Measurements from ENCODE around the gene APOL1. TPM values are rescaled to one million over a fixed set of nuclear protein-coding genes. Genes with fewer than 3 reads are reported as not detected.
"Not testable (repeated sequence)": the region's sequence is repeated elsewhere in the genome, so short reads cannot be mapped to it uniquely, and the experiment has no call there.

APOL1 gene
- total RNA-seq, 4 donors from 2014 or later: 0.46 to 4.1 (median 2.0) TPM

DNA sequence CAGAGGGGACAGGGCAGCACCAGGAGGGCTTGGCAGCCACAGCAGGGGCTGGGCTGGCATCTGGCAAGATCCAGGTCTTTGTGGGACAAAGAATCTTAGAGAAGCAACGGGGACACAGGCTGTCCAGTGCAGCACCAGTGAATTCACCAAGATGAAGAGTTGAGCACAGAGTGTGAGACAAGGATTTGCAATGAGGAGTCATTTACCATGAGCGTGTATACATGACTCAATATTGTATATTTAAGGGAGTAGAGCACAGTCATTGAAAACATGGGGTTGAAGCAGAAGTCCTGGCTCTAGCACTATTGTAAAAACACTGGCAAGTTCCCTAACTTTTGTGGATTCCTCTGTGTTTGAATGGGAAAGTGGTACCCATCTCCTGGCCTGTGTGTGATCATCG is 3.5 kb downstream of the APOL1 start:
- no peak for TF ChIP-seq POLR2A (IDR thresholded peaks at IDR 0.05)
- TF ChIP-seq, protein P1, sequence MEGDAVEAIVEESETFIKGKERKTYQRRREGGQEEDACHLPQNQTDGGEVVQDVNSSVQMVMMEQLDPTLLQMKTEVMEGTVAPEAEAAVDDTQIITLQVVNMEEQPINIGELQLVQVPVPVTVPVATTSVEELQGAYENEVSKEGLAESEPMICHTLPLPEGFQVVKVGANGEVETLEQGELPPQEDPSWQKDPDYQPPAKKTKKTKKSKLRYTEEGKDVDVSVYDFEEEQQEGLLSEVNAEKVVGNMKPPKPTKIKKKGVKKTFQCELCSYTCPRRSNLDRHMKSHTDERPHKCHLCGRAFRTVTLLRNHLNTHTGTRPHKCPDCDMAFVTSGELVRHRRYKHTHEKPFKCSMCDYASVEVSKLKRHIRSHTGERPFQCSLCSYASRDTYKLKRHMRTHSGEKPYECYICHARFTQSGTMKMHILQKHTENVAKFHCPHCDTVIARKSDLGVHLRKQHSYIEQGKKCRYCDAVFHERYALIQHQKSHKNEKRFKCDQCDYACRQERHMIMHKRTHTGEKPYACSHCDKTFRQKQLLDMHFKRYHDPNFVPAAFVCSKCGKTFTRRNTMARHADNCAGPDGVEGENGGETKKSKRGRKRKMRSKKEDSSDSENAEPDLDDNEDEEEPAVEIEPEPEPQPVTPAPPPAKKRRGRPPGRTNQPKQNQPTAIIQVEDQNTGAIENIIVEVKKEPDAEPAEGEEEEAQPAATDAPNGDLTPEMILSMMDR (IDR thresholded peaks at IDR 0.05): no peak
- no peak overlapping the region for H3K4me3 ChIP-seq (ENCODE audit: low read depth, poor library complexity, severe bottlenecking)
- 85 to 89% methylated on average over 3 of the region's 3 CpGs for WGBS, 2 donors
- DNase-seq (ENCODE audit: low spot score in 2 of 2): no peak
- intact Hi-C loops (cut with DNase I; ENCODE audit: low total_unique reads): no loop called here

DNA sequence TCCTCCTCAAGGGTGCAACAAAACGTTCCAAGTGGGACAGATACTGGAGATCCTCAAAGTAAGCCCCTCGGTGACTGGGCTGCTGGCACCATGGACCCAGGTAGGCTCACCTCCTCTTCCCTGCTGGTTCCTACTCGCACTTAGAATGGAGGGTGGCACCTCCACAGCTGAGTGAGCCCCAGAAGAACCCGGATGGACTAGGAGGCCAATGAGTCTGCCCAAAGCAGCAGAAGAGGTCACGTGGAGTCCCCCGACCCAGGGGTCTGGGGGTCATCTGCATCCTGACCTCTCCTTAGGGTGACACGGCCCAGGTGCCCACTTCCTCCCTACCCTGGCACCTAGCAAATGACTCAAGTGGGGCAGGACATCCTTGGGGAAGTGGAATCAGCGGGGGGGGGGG is 4.4 kb downstream of the APOL1 start:
- TF ChIP-seq, protein P1 (IDR thresholded peaks at IDR 0.05): no peak
- TF ChIP-seq POLR2A (IDR thresholded peaks at IDR 0.05): no peak
- DNase-seq (ENCODE audit: low spot score in 2 of 2): no peak
- no peak overlapping the region for H3K4me3 ChIP-seq (ENCODE audit: low read depth, poor library complexity, severe bottlenecking)
- WGBS, 2 donors: 85 to 91% methylated on average over 7 to 8 of the region's 8 CpGs
- intact Hi-C loops (cut with DNase I; ENCODE audit: low total_unique reads): no loop called here

DNA sequence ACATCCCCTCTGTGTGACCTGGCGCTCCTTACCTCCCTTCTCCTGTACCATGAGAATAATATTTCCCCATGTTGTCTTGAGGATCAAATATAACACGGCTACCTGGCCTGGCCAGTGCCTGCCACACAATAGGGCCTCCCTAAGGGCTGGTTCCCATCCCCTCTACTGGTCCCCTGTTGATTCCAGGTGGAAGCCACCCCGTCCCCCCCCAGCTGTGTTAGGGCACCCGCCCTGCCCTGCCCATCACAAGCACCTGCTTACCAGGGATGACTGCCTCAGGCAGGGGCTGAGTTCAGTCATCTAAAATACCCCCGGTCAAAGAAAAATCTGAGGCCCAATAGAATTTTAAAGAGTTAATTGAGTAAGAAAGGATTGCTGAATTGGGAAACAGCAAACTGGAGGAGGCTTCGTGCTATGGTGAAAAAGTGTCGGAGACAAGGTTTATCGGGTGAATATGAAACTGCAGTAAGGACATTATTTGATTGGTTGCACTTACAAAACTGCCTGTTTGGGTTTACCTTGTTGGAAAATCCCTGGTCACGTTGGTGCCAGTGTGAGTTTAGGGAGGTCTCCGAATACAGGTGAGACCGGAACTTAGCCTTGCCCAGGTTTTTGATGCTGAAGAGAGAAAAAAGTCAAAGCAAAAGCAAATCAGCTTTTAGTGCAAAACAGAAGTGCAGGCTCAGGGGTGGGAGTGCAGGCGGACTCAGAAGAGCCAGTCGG is 5.2 kb downstream of the APOL1 start:
- TF ChIP-seq, protein P1 (IDR thresholded peaks at IDR 0.05): no peak
- TF ChIP-seq POLR2A (IDR thresholded peaks at IDR 0.05): no peak
- 85 to 87% methylated on average over 13 of the region's 13 CpGs for whole genome bisulfite sequencing, 2 donors
- no peak overlapping the region for H3K4me3 ChIP-seq (ENCODE audit: low read depth, poor library complexity, severe bottlenecking)
- intact Hi-C loops (cut with DNase I; ENCODE audit: low total_unique reads): no loop called here
- no peak for DNase-seq (ENCODE audit: low spot score in 2 of 2)

DNA sequence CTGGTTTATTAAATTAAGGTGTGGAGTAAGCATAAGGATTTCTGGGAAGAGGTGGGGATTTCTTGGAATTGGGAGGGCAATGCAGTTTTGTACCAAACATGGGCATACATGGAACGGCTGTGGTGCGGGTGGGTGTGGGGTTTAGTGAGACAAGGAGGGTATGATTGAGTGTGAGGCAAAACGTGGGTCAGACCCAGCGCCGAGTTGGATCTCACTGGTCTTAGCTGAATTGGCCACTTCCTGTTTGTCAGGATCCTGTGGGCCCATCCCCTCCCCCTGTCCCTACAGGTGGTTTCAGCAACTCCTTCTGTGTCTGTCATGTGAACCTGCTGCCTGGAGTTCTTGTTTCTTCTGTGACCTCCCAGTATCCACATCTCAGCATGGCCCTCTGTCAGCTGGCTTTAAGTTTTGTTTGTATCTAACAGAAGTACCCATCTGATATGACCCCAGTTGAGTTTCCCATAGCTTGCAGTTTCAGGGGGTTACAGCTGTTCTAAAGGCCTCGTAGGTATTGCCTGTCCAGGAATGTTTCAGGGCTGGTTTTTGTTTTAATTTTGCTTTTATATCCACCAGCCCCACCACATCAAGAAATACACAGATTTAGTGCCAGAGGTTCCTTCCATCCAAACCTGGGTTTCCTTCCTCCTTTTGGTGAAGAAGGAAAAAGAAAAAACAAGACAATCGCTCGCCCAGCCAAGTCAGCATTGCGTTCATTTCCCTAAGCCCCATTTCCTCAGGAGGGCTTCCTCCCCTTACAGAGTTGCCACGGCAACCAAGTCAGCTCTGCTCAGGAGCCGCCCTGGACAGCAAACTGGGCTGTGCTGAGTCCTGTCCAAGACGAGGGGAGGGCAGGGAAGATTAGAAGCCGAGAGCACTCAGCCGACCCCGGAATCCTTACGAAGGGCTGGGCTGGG is 6.0 kb downstream of the APOL1 start:
- intact Hi-C loops (cut with DNase I; ENCODE audit: low total_unique reads): no loop called here
- TF ChIP-seq, protein P1 (IDR thresholded peaks at IDR 0.05): no peak
- TF ChIP-seq POLR2A (IDR thresholded peaks at IDR 0.05): no peak
- 59 to 66% methylated on average over 16 of the region's 16 CpGs for WGBS, 2 donors
- H3K4me3 ChIP-seq (ENCODE audit: low read depth, poor library complexity, severe bottlenecking): no peak overlapping the region
- DNase-seq (ENCODE audit: low spot score in 2 of 2): no peak

DNA sequence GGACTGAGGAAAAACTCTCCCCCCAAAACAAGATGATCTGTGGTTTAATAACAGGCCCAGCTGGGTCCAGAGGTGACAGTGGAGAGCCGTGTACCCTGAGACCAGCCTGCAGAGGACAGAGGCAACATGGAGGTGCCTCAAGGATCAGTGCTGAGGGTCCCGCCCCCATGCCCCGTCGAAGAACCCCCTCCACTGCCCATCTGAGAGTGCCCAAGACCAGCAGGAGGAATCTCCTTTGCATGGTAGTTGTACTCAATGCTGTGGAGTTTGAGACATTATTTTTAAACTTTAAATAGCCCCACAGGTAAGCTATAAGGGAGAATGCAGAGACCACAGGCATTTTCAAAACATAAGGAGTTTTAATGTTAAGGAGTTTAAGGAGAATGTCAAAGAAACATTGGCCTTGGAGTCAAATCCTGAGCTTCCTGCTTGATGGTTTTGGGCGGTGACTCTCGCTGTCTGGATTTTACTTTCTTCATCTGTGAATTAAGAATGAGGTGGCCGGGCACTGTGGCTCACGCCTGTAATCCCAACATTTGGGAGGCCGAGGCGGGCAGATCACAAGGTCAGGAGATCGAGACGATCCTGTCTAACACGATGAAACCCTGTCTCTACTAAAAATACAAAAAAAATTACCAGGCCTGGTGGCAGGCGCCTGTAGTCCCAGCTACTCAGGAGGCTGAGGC is 6.8 kb downstream of the APOL1 start:
- no peak overlapping the region for H3K4me3 ChIP-seq (ENCODE audit: low read depth, poor library complexity, severe bottlenecking)
- DNase-seq (ENCODE audit: low spot score in 2 of 2): no peak

DNA sequence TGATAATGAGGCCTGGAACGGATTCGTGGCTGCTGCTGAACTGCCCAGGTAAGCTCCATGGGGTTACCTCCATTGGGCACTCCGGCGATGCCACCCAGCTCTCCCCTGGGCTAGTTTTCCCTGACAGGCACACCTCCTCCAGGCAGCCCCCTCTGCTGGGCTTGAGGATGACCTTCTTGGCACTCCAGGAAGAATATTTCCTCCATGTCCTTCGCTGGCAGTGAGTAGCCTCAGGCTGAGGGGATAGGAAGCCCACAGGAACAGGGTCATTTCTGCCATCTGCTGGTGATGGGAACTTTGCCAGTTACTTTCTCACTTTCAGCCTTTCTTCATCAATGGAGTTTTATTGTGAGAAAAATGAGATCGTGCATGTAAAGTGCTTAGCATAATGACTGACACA is 8.7 kb downstream of the APOL1 start:
- WGBS, 2 donors: 80 to 84% methylated on average over 6 of the region's 6 CpGs
- intact Hi-C loops (cut with DNase I; ENCODE audit: low total_unique reads); DNase-seq (ENCODE audit: low spot score in 2 of 2); H3K4me3 ChIP-seq (ENCODE audit: low read depth, poor library complexity, severe bottlenecking): not testable (repeated sequence)

More for the DNA sequence above, 6.8 kb downstream of the APOL1 start:
- TF ChIP-seq, protein P1 (IDR thresholded peaks at IDR 0.05): no peak
- no peak for TF ChIP-seq POLR2A (IDR thresholded peaks at IDR 0.05)
- 69 to 87% methylated on average over 14 of the region's 14 CpGs for WGBS, 2 donors
- intact Hi-C loops (cut with DNase I; ENCODE audit: low total_unique reads): no loop called here

DNA sequence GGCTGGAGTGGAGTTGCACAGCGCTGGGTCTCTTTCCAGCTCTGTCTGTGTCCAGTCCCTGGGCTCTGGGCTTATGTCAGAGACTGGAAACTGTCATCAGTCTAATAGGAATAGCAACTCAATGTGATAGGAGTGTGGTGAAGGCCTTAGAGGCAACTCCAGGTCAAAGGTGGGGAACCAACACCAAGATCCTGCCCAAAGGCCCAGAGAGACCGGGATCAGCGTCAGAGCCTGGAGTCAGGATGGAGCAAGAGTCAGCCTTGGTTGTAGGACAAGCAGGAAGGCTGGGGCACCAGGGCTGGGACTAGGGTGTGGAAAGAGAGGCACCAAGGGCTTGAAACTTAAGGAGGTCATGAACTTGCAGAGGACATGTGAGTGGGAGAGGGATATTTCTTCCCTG is 9.4 kb downstream of the APOL1 start:
- intact Hi-C loops (cut with DNase I; ENCODE audit: low total_unique reads); H3K4me3 ChIP-seq (ENCODE audit: low read depth, poor library complexity, severe bottlenecking); DNase-seq (ENCODE audit: low spot score in 2 of 2): not testable (repeated sequence)
- 94 to 98% methylated on average over 3 of the region's 3 CpGs for WGBS, 2 donors

DNA sequence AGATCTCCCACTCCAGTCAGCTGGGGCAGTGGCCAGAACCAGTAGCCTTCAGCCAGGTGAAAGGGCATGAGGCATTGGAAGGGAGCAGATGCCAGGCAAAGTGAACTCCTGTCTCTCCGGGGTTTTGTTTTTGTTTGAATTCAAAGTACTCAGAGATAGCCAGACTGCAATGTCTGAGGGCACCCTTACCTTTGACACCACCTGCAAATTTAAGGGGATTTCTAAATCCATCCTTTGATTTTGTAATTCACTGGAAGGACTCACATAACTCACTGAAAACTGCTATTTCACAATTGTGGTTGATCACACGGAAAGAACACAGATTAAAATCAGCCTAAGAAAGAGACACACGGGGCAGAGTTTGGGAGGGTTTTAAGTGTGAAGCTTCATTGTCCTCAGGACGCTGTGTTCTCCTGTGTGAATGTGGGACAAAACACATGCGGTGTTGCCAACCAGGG is 10.3 kb downstream of the APOL1 start:
- intact Hi-C loops (cut with DNase I; ENCODE audit: low total_unique reads); H3K4me3 ChIP-seq (ENCODE audit: low read depth, poor library complexity, severe bottlenecking); DNase-seq (ENCODE audit: low spot score in 2 of 2): not testable (repeated sequence)
- 40 to 74% methylated on average over 5 of the region's 5 CpGs for WGBS, 2 donors

Measured in lower leg skin (tissue), 4 donors.